Lung (tissue), 12 donors: Measurements from ENCODE around the gene IFRD2. TPM values are rescaled to one million over a fixed set of nuclear protein-coding genes. Genes with fewer than 3 reads are reported as not detected.

ENCODE experiments used
- ATAC-seq: fragments of 200-7000 bp; cut with Tn5 transposase; one replicate; pipeline ENCODE4 v1.9.1; 2020; ENCODE audit warnings: moderate number of reproducible peaks; ENCODE audit not compliant: insufficient read depth, low FRiP score
- DNase-seq, 3 donors: peaks; one replicate each; pipeline ENCODE4 v3.0.0-alpha.2; 2013 to 2017
- H3K27ac ChIP-seq, 2 donors: one replicate each; pipeline ENCODE4 v1.5.1; 2013; ENCODE audit warnings: mild to moderate bottlenecking in 2 of 2, moderate library complexity in 2 of 2, control low read depth in 1 of 2, inconsistent platforms in 1 of 2, low read depth in 1 of 2, low read length in 1 of 2
- H3K27me3 ChIP-seq, 3 donors: one replicate each; pipeline ENCODE4 v1.5.1; 2013; ENCODE audit warnings: low read length in 2 of 3; ENCODE audit not compliant: control insufficient read depth in 3 of 3, insufficient read depth in 3 of 3
- H3K36me3 ChIP-seq, 4 donors: one replicate each; pipeline ENCODE4 v1.5.1; 2013; ENCODE audit warnings: low read length in 4 of 4, mild to moderate bottlenecking in 1 of 4, moderate library complexity in 1 of 4; ENCODE audit not compliant: control insufficient read depth in 4 of 4, insufficient read depth in 4 of 4
- H3K4me1 ChIP-seq, 5 donors: one replicate each; pipeline ENCODE4 v1.5.1; 2013; ENCODE audit warnings: low read length in 5 of 5, mild to moderate bottlenecking in 2 of 5, moderate library complexity in 1 of 5; ENCODE audit not compliant: control insufficient read depth in 5 of 5, insufficient read depth in 5 of 5
- H3K4me3 ChIP-seq: one replicate; pipeline ENCODE4 v1.5.1; 2013; ENCODE audit warnings: mild to moderate bottlenecking, control low read depth, moderate library complexity
- H3K9ac ChIP-seq, 2 donors: one replicate each; pipeline ENCODE4 v1.5.1; 2013; ENCODE audit warnings: low read length in 2 of 2, control low read depth in 1 of 2; ENCODE audit not compliant: insufficient read depth in 1 of 2
- H3K9me3 ChIP-seq, 4 donors: one replicate each; pipeline ENCODE4 v1.5.1; 2013; ENCODE audit warnings: low read length in 3 of 4, mild to moderate bottlenecking in 1 of 4, moderate library complexity in 1 of 4; ENCODE audit not compliant: control insufficient read depth in 4 of 4, insufficient read depth in 3 of 4
- WGBS, 2 donors: extraction: QIAGEN DNeasy Blood & Tissue Kit; methylation state at CpG; one replicate each; pipeline ENCODE4 v1.1.7; 2013; 5-methylcytosine and 5-hydroxymethylcytosine counted together
- polyA plus RNA-seq, 2 donors: library from polyadenylated mRNA; stranded (reverse); fragments of 200-250 nt; gene quantifications; one replicate each; pipeline ENCODE4 v1.2.1, GENCODE V29; 2013
- total RNA-seq, 2 donors: library from RNA; depleted of rRNA in 1 of 2; stranded (reverse); fragments of >200 nt in 1 of 2; gene quantifications; one replicate each; pipeline ENCODE4 v1.2.1, GENCODE V29; 2014 to 2021
- TF ChIP-seq, protein P1 (sequence below): IDR thresholded peaks from 2 replicates; pipeline ENCODE4 v1.5.1; 2012; ENCODE audit warnings: mild to moderate bottlenecking; ENCODE audit errors: control extremely low read depth, extremely low read depth
- donor health status: control.
- donor health status: control.
- donor health status: Bipolar disorder and iron deficiency.
- donor health status: healthy.
- donor health status: DM: yes; HTN: yes; CAD: no.

The IFRD2 gene
- total and polyA plus RNA-seq, 4 donors: 14.7 to 107 (median 95.1) TPM

DNA sequence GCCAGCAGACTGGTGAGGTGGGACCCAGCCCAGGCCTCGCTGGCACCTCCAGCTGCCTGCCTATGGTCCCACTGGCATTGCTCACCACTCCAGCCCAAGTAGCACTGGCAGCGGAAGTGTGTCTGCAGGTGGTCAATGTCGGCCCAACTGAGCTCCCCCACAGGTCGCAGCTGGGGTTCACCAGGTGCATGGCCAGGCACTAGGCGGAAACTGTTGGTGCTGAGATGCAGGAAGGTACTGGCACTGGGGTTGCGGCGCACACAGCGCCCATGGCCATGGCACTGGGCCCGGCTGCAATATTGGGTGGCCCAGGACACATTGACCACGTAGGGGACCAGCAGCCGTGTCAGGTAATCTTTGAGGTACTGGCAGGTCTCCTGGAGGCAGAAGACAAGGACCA, 25.9 kb upstream of the IFRD2 start:
- 75 to 81% methylated on average over 11 of the region's 11 CpGs for WGBS, 2 donors
- Histone ChIP-seq H3K27me3 (no peaks in the 10 kb centered on the region), H3K9me3 (no peaks in the 10 kb centered on the region), H3K4me1 (peaks cover 0 to 54% (median 13%) of the 10 kb centered on the region in 5 donors), H3K9ac (no peak overlapping the region), H3K27ac (peak overlapping the region in 1 of 2 donors; percentile 77), H3K4me3 (peak overlapping the region; percentile 89), H3K36me3 (peaks cover 0 to 21% (median 16%) of the 10 kb centered on the region in 4 donors)
- no peak for DNase-seq
- TF ChIP-seq, protein P1, sequence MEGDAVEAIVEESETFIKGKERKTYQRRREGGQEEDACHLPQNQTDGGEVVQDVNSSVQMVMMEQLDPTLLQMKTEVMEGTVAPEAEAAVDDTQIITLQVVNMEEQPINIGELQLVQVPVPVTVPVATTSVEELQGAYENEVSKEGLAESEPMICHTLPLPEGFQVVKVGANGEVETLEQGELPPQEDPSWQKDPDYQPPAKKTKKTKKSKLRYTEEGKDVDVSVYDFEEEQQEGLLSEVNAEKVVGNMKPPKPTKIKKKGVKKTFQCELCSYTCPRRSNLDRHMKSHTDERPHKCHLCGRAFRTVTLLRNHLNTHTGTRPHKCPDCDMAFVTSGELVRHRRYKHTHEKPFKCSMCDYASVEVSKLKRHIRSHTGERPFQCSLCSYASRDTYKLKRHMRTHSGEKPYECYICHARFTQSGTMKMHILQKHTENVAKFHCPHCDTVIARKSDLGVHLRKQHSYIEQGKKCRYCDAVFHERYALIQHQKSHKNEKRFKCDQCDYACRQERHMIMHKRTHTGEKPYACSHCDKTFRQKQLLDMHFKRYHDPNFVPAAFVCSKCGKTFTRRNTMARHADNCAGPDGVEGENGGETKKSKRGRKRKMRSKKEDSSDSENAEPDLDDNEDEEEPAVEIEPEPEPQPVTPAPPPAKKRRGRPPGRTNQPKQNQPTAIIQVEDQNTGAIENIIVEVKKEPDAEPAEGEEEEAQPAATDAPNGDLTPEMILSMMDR: no peak
- no peak for ATAC-seq

DNA sequence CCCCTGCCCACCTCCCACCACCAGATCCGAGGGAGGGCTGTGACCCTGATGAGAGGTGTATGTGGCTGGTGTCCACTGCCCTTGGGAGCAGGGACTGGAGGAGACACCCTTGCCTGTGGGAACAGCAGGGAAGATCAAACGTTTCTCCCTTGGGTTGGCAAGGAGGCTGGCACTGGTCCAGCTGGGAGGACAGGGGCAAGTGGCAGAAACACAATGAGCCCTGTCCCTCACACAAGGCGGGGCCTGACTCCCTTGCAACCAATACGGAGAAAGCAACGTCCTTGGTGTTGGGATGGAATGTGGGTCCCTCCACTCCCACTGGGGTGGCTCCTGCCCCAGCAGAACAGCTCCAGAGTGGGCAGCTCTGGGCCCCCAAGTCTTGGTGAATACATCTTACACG, 25.1 kb upstream of the IFRD2 start:
- Histone ChIP-seq H3K9ac (no peak overlapping the region), H3K4me3 (no peak overlapping the region)
- no peak for ATAC-seq

DNA sequence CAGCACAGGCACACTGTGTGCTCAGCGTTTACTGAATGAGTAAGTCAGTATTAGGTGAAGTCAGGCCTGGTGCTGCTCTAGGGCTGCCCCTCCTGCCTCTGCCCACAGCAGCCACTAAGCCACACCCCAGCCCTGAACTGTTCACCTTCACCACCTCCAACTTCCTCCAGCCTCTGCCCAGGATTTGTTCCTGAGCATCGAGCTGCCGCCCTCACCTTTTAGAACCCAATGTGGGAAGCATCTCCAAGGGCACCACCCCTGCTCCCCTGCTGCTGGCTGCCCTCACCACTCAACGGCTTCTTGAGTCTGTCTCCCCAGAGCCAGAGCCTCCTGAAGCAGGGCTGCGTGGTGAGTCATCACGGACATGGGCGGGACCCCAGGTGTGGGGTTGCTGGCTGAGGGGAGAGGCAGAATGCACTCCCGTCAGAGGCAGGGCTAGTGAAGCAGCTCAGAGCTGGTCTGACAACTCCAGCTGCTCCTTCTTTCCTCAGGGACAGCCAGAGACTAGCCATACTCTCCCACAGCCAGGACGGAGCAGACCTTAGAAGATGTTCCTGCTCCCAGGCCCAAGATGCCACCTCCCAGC, 24.5 kb upstream of the IFRD2 start:
- WGBS, 2 donors: 44 to 69% methylated on average over 9 of the region's 9 CpGs
- no peaks in the 10 kb centered on the region for H3K9me3 ChIP-seq
- ATAC-seq (peak; percentile 50), DNase-seq (no peak)
- H3K9ac ChIP-seq: no peak overlapping the region
- H3K36me3 ChIP-seq: peaks cover 0 to 21% (median 16%) of the 10 kb centered on the region in 4 donors
- TF ChIP-seq, protein P1: no peak
- no peaks in the 10 kb centered on the region for H3K27me3 ChIP-seq
- H3K27ac ChIP-seq: peak overlapping the region in 1 of 2 donors; percentile 90
- H3K4me3 ChIP-seq: no peak overlapping the region
- H3K4me1 ChIP-seq: peaks cover 0 to 48% (median 8%) of the 10 kb centered on the region in 5 donors

More for the DNA sequence above, 25.1 kb upstream of the IFRD2 start:
- 48 to 83% methylated on average over 6 of the region's 6 CpGs for WGBS, 2 donors
- peaks cover 0 to 21% (median 16%) of the 10 kb centered on the region in 4 donors for H3K36me3 ChIP-seq
- H3K27me3 ChIP-seq: no peaks in the 10 kb centered on the region
- no peak for DNase-seq
- H3K27ac ChIP-seq: peak overlapping the region in 1 of 2 donors; percentile 90
- H3K9me3 ChIP-seq: no peaks in the 10 kb centered on the region
- H3K4me1 ChIP-seq: peaks cover 0 to 52% (median 8%) of the 10 kb centered on the region in 5 donors
- TF ChIP-seq, protein P1: no peak
